NCI-H460 (cell line): ENCODE data around the gene SSBP2. TPM values are rescaled to one million over a fixed set of nuclear protein-coding genes. Genes with fewer than 3 reads are reported as not detected.

ENCODE experiments used
- total RNA-seq: library from RNA; depleted of rRNA; stranded (reverse); fragments of >200 nt; shearing (Covaris generic); gene quantifications from 2 replicates; pipeline ENCODE4 v1.2.3, GENCODE V29; 2014; rRNA removed

The SSBP2 gene
- total RNA-seq, 1 experiment from 2014 or later: 12.0 TPM

Other genes starting within 250 kb of the SSBP2 start
- 9.0 and 11.0 TPM in 2 replicates for gene ATG10, start 220.9 kb upstream of the SSBP2 start, total RNA-seq